Testis (tissue), 3 donors: ENCODE results near the gene GATAD2B. TPM values are rescaled to one million over a fixed set of nuclear protein-coding genes. Genes with fewer than 3 reads are reported as not detected.

Source experiments
- DNase-seq: peaks from one replicate; pipeline ENCODE4 v3.0.0-alpha.2; 2019
- H3K27ac ChIP-seq, 2 donors: fragments of 200-600 bp; sonication (generic); one replicate each; pipeline ENCODE4 v1.5.1; 2019
- H3K27me3 ChIP-seq: fragments of 200-600 bp; sonication (generic); one replicate; pipeline ENCODE4 v1.5.1; 2019
- H3K36me3 ChIP-seq: fragments of 200-600 bp; sonication (generic); one replicate; pipeline ENCODE4 v1.5.1; 2017; ENCODE audit warnings: low read depth; ENCODE audit errors: missing control alignments
- H3K4me1 ChIP-seq: fragments of 200-600 bp; sonication (generic); one replicate; pipeline ENCODE4 v1.5.1; 2019
- H3K4me3 ChIP-seq, 2 donors: fragments of 200-600 bp; sonication (generic); one replicate each; pipeline ENCODE4 v1.5.1; 2017 to 2019
- H3K9me3 ChIP-seq: fragments of 200-600 bp; sonication (generic); one replicate; pipeline ENCODE4 v1.5.1; 2017
- POLR2A ChIP-seq: fragments of 450-650 bp; IDR thresholded peaks from one replicate; pipeline ENCODE4 v1.6.1; 2017; ENCODE audit warnings: antibody characterized with exemption, mild to moderate bottlenecking, moderate library complexity
- WGBS, 2 donors: methylation state at CpG; one replicate each; pipeline ENCODE4 v1.1.5; 2018; 5-methylcytosine and 5-hydroxymethylcytosine counted together
- intact Hi-C: fragments of 100-400 bp; cut with DNase I; formaldehyde crosslinking; loops from one replicate; pipeline ENCODE4 v1.15.1; 2023; ENCODE audit warnings: low total_unique reads
- polyA plus RNA-seq: library from polyadenylated mRNA; stranded (reverse); fragments of 350-450 nt; fragmentation: Illumina TruSeq; extraction: RNeasy Lipid Tissue Mini Kit (QIAGEN cat#74804); gene quantifications from one replicate; pipeline ENCODE4 v1.2.3, GENCODE V29; 2014; ENCODE audit warnings: low read depth, low replicate concordance; ENCODE audit not compliant: insufficient read depth
- total RNA-seq, 2 donors: library from RNA; depleted of rRNA; stranded (reverse); fragments of >200 nt; gene quantifications; one replicate each; pipeline ENCODE4 v1.2.3, GENCODE V29; 2016
- TF ChIP-seq, protein P1 (sequence below), 3 experiments: fragments of 450-650 bp in 2 of 3; fragments of 200-600 bp in 1 of 3; sonication (generic) in 1 of 3; IDR thresholded peaks; one replicate each; pipeline ENCODE4 v1.5.1; 2016 to 2019; ENCODE audit warnings: antibody characterized with exemption in 3 of 3, mild to moderate bottlenecking in 2 of 3, moderate library complexity in 1 of 3

The GATAD2B gene
- total and polyA plus RNA-seq, 3 donors from 2014 or later: 26.5 to 37.4 (median 32.1) TPM

DNA sequence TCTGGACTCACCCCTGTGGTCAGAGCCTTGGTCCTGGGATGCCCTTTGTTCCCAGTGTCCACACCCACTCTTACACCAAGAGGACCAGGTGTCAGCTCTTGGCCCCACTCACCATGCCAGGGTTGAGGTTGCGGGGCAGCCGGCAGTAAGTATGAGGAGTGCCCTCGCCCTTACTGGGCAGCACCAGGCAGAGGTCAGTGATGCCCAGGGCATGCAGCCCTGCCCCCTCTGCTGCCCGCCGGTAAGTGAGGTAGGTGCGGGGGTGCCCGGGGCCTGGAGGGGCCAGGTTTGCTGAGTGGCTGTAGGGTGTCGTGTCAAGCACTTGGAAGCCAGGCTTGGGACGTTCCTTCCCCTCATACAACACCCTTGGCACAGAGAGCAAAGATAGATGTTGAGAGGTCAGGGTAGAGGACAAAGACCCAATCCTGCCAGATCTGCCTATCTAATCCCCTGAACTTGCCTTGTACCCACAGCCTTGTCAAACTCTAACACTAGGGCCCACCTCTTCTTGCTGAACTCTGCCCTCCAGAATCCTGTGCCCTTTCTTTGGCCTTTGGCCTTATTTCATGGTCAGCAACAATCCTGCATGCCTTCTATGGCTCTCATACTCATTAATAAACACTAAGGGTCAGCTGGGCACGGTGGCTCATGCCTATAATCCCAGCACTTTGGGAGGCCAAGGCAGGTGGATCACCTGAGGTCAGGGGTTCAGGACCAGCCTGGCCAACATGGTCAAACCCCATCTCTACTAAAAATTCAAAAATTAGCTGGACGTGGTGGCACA is 20.2 kb upstream of the GATAD2B start:
- DNase-seq: no peak
- no peaks in the 10 kb centered on the region for H3K9me3 ChIP-seq
- H3K4me3 ChIP-seq: no peak overlapping the region
- no peak overlapping the region for H3K27ac ChIP-seq
- TF ChIP-seq, protein P1, sequence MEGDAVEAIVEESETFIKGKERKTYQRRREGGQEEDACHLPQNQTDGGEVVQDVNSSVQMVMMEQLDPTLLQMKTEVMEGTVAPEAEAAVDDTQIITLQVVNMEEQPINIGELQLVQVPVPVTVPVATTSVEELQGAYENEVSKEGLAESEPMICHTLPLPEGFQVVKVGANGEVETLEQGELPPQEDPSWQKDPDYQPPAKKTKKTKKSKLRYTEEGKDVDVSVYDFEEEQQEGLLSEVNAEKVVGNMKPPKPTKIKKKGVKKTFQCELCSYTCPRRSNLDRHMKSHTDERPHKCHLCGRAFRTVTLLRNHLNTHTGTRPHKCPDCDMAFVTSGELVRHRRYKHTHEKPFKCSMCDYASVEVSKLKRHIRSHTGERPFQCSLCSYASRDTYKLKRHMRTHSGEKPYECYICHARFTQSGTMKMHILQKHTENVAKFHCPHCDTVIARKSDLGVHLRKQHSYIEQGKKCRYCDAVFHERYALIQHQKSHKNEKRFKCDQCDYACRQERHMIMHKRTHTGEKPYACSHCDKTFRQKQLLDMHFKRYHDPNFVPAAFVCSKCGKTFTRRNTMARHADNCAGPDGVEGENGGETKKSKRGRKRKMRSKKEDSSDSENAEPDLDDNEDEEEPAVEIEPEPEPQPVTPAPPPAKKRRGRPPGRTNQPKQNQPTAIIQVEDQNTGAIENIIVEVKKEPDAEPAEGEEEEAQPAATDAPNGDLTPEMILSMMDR (IDR thresholded peaks at IDR 0.05): no peak
- no peak for TF ChIP-seq POLR2A
- no peaks in the 10 kb centered on the region for H3K36me3 ChIP-seq
- peaks cover 17% of the 10 kb centered on the region for H3K4me1 ChIP-seq
- WGBS, 2 donors: 89 to 93% methylated on average over 8 to 9 of the region's 11 CpGs
- intact Hi-C loops: loop anchor here (10.0 kb wide), 1 partner anchor 148 kb away; no protein-coding TSS in a partner anchor
- H3K27me3 ChIP-seq: no peaks in the 10 kb centered on the region

DNA sequence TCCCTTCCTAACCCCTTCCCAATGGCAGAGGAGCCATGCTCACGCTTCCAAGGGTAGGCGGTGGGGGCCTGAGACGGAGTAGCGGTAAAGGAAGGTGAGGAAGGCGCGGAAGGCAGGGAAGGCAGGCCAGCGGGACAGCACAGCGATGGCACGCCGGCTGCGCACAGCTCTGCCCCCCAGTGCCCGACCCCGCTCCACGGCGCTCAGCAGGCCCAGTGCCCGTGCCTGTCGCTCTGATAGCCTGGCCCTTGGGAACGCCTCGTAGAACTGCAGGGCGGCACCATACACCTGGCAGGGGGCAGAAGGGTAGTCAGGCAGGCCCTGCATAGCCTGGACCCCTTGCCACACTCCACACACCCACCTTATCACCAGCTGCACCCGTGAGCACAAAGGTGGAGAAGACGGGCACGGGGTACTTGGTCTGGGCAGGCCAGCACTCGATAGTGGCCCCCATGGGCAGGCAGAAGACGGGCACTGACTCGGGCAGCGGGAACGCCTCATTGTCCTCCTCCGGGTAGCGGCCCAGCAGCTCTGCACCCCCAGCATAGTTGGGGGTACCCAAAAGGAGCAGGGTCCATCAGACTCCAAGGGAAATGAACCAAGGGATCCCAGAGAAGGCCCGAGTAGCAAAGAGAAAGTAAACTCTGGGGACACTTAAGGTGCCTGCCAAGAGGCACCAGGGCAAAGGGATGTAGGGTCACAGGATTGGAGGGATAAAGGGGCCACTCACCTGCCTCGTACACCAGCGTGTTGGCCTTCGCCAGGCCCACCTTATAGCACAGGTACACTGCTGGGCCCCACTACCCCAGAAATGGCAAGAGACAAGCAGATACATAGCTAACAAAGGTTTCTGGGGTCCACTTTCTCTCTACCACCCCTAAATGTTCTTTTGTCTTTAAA is 19.3 kb upstream of the GATAD2B start:
- DNase-seq: no peak
- no peak for TF ChIP-seq POLR2A
- TF ChIP-seq, protein P1 (IDR thresholded peaks at IDR 0.05): no peak
- intact Hi-C loops: loop anchor here (10.0 kb wide), 1 partner anchor 147 kb away; no protein-coding TSS in a partner anchor
- no peaks in the 10 kb centered on the region for H3K36me3 ChIP-seq
- H3K27me3 ChIP-seq: no peaks in the 10 kb centered on the region
- H3K9me3 ChIP-seq: no peaks in the 10 kb centered on the region
- 93 to 94% methylated on average over 20 to 32 of the region's 34 CpGs for WGBS, 2 donors
- H3K27ac ChIP-seq: no peak overlapping the region
- peaks cover 16% of the 10 kb centered on the region for H3K4me1 ChIP-seq
- no peak overlapping the region for H3K4me3 ChIP-seq

DNA sequence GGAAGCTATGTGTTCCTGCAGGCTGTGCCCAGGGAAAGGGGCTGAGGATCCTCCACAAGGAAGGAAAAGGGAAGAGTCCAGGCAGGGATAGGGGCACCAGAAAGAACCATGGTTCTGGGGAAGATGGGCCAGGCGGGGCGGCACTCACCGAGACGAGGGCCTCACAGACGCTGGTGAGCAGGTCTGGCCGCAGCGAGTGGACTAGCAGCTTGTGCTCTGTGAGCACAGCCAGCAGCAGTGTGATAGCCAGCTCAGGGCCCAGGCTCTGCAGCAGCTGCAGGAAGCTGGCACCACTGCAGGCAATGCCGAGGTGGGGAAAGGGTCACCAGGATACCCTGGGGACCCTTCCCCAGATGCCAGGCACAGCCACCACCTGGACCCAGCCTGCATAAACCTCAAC is 18.0 kb upstream of the GATAD2B start:
- H3K27ac ChIP-seq: no peak overlapping the region
- no peaks in the 10 kb centered on the region for H3K27me3 ChIP-seq
- H3K36me3 ChIP-seq: no peaks in the 10 kb centered on the region
- no peak for DNase-seq
- intact Hi-C loops: loop anchor here (10.0 kb wide), 1 partner anchor 146 kb away; no protein-coding TSS in a partner anchor
- H3K9me3 ChIP-seq: no peaks in the 10 kb centered on the region
- no peak for TF ChIP-seq POLR2A
- TF ChIP-seq, protein P1 (IDR thresholded peaks at IDR 0.05): no peak
- peaks cover 11% of the 10 kb centered on the region for H3K4me1 ChIP-seq
- no peak overlapping the region for H3K4me3 ChIP-seq
- WGBS, 2 donors: 92 to 93% methylated on average over 7 to 8 of the region's 8 CpGs

DNA sequence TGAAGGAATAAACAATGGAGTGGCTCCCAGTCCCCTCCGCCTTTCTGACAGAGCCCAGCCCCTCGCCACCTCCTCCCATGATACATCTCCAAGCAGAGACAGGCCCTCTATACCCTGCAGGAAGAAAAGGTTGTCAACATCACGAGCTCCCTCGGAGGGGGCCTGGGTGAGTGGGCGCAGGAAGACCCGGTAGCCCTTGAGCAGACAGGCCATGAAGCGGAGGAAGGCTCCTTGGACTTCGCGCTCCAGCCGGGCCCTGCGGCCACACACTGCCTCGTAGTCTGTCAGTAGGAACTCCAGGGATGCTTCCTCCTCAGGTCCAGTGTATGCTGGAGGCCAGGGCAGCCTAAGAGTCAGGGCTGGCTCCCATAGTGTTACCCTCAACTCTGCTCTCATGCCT is 16.7 kb upstream of the GATAD2B start:
- H3K36me3 ChIP-seq: no peaks in the 10 kb centered on the region
- no peaks in the 10 kb centered on the region for H3K9me3 ChIP-seq
- DNase-seq: no peak
- H3K4me1 ChIP-seq: no peaks in the 10 kb centered on the region
- H3K27me3 ChIP-seq: no peaks in the 10 kb centered on the region
- intact Hi-C loops: no loop called here
- no peak overlapping the region for H3K27ac ChIP-seq
- WGBS, 2 donors: 87 to 91% methylated on average over 6 to 12 of the region's 12 CpGs
- H3K4me3 ChIP-seq: no peak overlapping the region
- TF ChIP-seq POLR2A: no peak
- TF ChIP-seq, protein P1 (IDR thresholded peaks at IDR 0.05): no peak
